Right lobe of liver (tissue), 6 donors: Measurements from ENCODE around the gene PLA2G4F. TPM values are rescaled to one million over a fixed set of nuclear protein-coding genes. Genes with fewer than 3 reads are reported as not detected.

Source experiments
- ATAC-seq, 4 donors: fragments of 200-7000 bp; cut with Tn5 transposase; one replicate each; pipeline ENCODE4 v1.9.1; 2020; ENCODE audit warnings: mild to moderate bottlenecking in 4 of 4, moderate library complexity in 4 of 4
- DNase-seq, 3 donors: peaks; one replicate each; pipeline ENCODE4 v3.0.0-alpha.2; 2020
- H3K27ac ChIP-seq, 3 donors: fragments of 200-600 bp; one replicate each; pipeline ENCODE4 v1.8.0; 2022
- H3K27me3 ChIP-seq, 2 donors: fragments of 200-600 bp; one replicate each; pipeline ENCODE4 v1.8.0; 2022
- H3K36me3 ChIP-seq, 4 donors: fragments of 200-600 bp; sonication (generic) in 1 of 4; one replicate each; pipeline versions ENCODE4 v1.5.1 to v1.8.0; 2017 to 2022; ENCODE audit warnings: control low read depth in 1 of 4
- H3K4me1 ChIP-seq, 4 donors: fragments of 200-600 bp; sonication (generic) in 1 of 4; one replicate each; pipeline versions ENCODE4 v1.5.1 to v1.8.0; 2017 to 2022; ENCODE audit warnings: control low read depth in 1 of 4
- H3K4me3 ChIP-seq, 3 donors: fragments of 200-600 bp; one replicate each; pipeline ENCODE4 v1.8.0; 2022
- H3K9me3 ChIP-seq, 4 donors: fragments of 200-600 bp; sonication (generic) in 1 of 4; one replicate each; pipeline versions ENCODE4 v1.5.1 to v1.8.0; 2017 to 2022; ENCODE audit warnings: control low read depth in 1 of 4
- POLR2A ChIP-seq: fragments of 450-650 bp; IDR thresholded peaks from one replicate; pipeline ENCODE4 v1.6.1; 2017; ENCODE audit warnings: antibody characterized with exemption, mild to moderate bottlenecking
- WGBS: methylation state at CpG from one replicate; pipeline ENCODE4 v1.1.6; 2018; ENCODE audit warnings: low coverage, low lambda C conversion rate; ENCODE audit not compliant: insufficient coverage; ENCODE audit errors: missing lambda C conversion rate; 5-methylcytosine and 5-hydroxymethylcytosine counted together
- intact Hi-C, 2 donors: fragments of 100-400 bp; cut with DNase I; formaldehyde crosslinking; loops; one replicate each; pipeline versions ENCODE4 v1.11.2 to v1.14.1; 2022
- total RNA-seq, 6 experiments: library from RNA; depleted of rRNA in 2 of 6; stranded (reverse); fragments of >200 nt in 2 of 6; fragmentation: NEBNext Ultra II Directional in 3 of 6; extraction: Animal tissue kit (Norgen Biotek cat#: 25700) in 3 of 6; gene quantifications; one replicate each; pipeline versions ENCODE4 v1.1.0 to v1.2.4, GENCODE V29; 2016 to 2023
- TF ChIP-seq, protein P1 (sequence below), 4 donors: fragments of 200-600 bp in 3 of 4; fragments of 450-650 bp in 1 of 4; IDR thresholded peaks; one replicate each; pipeline versions ENCODE4 v1.5.1 to v1.8.0; 2016 to 2022; ENCODE audit warnings: antibody characterized with exemption in 4 of 4, mild to moderate bottlenecking in 2 of 4
- donor health status: DM: no; HTN: yes; CAD: no.
- donor health status: DM: no; HTN: no; CAD: no.
- donor health status: DM: no; HTN: no; CAD: no.
- donor health status: DM: no; HTN: yes; CAD: no.
- donor health status: DM: no; HTN: yes; CAD: no.

PLA2G4F gene
- total RNA-seq, 6 experiments from 2014 or later = not detected

DNA sequence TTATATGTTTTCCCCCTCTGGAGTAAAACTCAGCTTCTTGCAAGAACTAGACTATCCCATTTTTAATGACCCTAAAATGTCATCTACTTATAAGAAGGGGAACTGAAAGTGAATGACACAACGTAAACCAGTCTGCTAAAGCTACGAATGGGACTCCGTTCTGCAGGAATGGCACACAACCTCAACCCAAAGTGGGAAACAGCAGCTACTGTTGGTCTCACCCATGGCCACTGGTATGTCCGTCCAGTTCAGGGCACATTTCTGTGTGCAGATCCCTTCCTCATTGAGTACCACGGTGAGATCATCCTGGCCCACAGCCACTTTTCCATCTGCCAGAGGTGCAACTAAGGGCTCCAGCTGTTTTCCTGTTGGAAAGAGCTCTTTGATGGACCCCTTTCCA is 27.9 kb upstream of the PLA2G4F start:
- DNase-seq (peak in 1 of 3 donors; percentile 32), ATAC-seq (peak; percentile 51 to 75 (median 66))
- 44% methylated on average over 5 of the region's 5 CpGs for WGBS
- Histone ChIP-seq H3K36me3 (peaks cover 0 to 68% (median 20%) of the 10 kb centered on the region in 4 donors), H3K27me3 (no peaks in the 10 kb centered on the region), H3K4me3 (no peak overlapping the region), H3K4me1 (no peaks in the 10 kb centered on the region), H3K27ac (no peak overlapping the region), H3K9me3 (no peaks in the 10 kb centered on the region)
- TF ChIP-seq, protein P1, sequence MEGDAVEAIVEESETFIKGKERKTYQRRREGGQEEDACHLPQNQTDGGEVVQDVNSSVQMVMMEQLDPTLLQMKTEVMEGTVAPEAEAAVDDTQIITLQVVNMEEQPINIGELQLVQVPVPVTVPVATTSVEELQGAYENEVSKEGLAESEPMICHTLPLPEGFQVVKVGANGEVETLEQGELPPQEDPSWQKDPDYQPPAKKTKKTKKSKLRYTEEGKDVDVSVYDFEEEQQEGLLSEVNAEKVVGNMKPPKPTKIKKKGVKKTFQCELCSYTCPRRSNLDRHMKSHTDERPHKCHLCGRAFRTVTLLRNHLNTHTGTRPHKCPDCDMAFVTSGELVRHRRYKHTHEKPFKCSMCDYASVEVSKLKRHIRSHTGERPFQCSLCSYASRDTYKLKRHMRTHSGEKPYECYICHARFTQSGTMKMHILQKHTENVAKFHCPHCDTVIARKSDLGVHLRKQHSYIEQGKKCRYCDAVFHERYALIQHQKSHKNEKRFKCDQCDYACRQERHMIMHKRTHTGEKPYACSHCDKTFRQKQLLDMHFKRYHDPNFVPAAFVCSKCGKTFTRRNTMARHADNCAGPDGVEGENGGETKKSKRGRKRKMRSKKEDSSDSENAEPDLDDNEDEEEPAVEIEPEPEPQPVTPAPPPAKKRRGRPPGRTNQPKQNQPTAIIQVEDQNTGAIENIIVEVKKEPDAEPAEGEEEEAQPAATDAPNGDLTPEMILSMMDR (IDR thresholded peaks at IDR 0.05) = no peak
- TF ChIP-seq POLR2A = no peak
- intact Hi-C loops = no loop called here

DNA sequence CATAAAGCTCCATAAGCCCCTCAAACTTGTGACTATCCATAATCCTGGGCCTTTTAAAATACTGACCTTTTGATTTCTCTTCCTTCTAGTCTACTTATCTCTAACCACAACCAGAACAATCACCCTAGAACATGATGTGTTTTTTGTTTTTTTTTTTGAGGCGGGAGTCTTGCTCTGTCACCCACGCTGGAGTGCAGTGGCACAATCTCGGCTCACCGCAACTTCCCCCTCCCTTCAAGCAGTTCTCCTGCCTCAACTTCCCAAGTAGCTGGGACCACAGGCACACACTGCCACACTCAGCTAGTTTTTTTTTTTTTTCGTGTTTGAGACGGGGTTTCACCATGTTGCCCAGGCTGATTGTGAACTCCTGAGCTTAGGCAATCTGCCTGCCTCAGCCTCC is 26.5 kb upstream of the PLA2G4F start:
- intact Hi-C loops = no loop called here
- TF ChIP-seq, protein P1 (IDR thresholded peaks at IDR 0.05) = no peak
- TF ChIP-seq POLR2A = no peak
- DNase-seq = no peak
- no peak overlapping the region for H3K27ac ChIP-seq
- ATAC-seq = peak in 3 of 4 donors; percentile 37 to 46 (median 38)
- H3K36me3 ChIP-seq = peaks cover 0 to 67% (median 22%) of the 10 kb centered on the region in 4 donors
- H3K4me3 ChIP-seq = no peak overlapping the region
- H3K9me3 ChIP-seq = no peaks in the 10 kb centered on the region
- WGBS = 62% methylated on average over 6 of the region's 6 CpGs
- H3K27me3 ChIP-seq = no peaks in the 10 kb centered on the region
- no peaks in the 10 kb centered on the region for H3K4me1 ChIP-seq

DNA sequence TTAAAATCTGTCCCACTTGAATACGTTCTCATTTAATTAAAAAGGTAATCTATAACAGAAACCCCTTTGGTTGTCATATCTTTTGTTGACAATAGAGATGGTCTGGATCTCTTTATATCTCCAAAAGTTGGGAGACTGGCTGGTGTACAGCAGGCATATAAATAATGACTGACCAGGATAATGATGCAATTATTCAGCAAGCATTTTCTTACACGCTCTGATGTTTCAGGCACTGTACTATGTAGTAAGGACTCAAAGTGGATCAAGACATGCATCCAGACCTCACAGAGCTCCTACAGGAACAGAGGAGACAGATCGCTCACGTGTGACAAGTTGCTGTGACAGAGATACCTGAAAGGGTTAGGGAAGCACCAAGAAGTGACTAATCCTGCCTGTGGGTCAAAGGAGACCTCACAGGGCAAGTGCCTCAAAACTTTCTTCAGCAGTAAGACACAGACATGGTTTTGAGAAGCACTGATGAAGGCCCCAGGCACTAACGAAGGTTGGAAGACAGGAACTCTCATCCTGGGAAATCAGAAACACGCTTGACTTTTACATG is 26.0 kb upstream of the PLA2G4F start:
- no peaks in the 10 kb centered on the region for H3K27me3 ChIP-seq
- ATAC-seq = no peak
- no peak overlapping the region for H3K27ac ChIP-seq
- H3K36me3 ChIP-seq = peaks cover 0 to 72% (median 25%) of the 10 kb centered on the region in 4 donors
- no peak for DNase-seq
- H3K4me1 ChIP-seq = no peaks in the 10 kb centered on the region
- no peaks in the 10 kb centered on the region for H3K9me3 ChIP-seq
- 87% methylated on average over 5 of the region's 6 CpGs for WGBS
- intact Hi-C loops = no loop called here
- no peak overlapping the region for H3K4me3 ChIP-seq
- TF ChIP-seq, protein P1 (IDR thresholded peaks at IDR 0.05) = no peak
- no peak for TF ChIP-seq POLR2A

DNA sequence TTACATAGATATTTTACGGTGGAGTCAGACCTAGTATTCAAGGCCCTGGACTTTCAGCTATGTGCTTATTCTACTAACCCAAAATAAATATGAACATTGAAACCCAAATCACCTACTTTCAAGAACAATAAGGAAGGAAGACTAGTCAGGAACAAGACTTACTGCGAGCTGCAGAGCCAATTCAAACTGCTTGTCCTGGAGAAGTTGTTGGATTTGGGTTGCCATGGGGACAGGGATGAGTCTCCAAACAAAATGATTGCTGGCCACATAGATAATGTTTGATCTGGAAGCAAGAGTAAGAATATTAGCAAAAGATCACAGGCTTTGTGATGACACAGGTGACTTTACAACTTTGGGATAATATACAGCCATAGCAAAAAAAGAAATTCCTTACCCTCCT is 21.6 kb upstream of the PLA2G4F start:
- 94% methylated on average over 2 of the region's 2 CpGs for WGBS
- Histone ChIP-seq H3K4me3 (no peak overlapping the region), H3K36me3 (peaks cover 0 to 53% (median 23%) of the 10 kb centered on the region in 4 donors), H3K27ac (no peak overlapping the region), H3K9me3 (no peaks in the 10 kb centered on the region), H3K27me3 (no peaks in the 10 kb centered on the region), H3K4me1 (no peaks in the 10 kb centered on the region)
- intact Hi-C loops = no loop called here
- DNase-seq (no peak), ATAC-seq (no peak)
- TF ChIP-seq POLR2A = no peak
- TF ChIP-seq, protein P1 (IDR thresholded peaks at IDR 0.05) = no peak

DNA sequence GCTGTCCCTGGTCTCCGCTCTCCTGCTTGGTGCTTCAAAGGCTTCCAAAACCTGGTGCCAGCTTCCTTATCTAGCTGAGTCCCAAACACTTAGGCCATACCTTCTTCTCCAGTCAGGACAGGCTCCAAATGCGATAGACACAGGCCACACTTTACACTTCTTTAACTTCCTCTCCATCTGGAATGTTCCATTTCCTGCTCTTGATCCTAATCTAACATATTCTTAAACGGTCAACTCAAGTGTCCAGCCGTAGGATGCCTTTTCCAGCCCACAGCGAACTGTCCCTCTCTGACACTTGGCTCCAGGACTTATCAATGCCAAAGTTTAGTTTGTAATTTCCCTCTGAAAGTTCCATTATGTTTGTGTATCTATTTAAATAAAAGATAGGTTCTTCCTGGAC is 19.2 kb upstream of the PLA2G4F start:
- peaks cover 0 to 56% (median 23%) of the 10 kb centered on the region in 4 donors for H3K36me3 ChIP-seq
- intact Hi-C loops = no loop called here
- ATAC-seq = no peak

More for the DNA sequence above, 19.2 kb upstream of the PLA2G4F start:
- TF ChIP-seq, protein P1 (IDR thresholded peaks at IDR 0.05) = no peak
- no peak for TF ChIP-seq POLR2A
- Histone ChIP-seq H3K9me3 (no peaks in the 10 kb centered on the region), H3K27me3 (no peaks in the 10 kb centered on the region), H3K4me1 (no peaks in the 10 kb centered on the region), H3K4me3 (no peak overlapping the region), H3K27ac (no peak overlapping the region)
- WGBS = 74% methylated on average over 5 of the region's 5 CpGs
- DNase-seq = no peak
